Measurements from ENCODE around the gene SMIM20. TPM values are rescaled to one million over a fixed set of nuclear protein-coding genes. Genes with fewer than 3 reads are reported as not detected.

The SMIM20 gene
- total RNA-seq, 1 donor from 2014 or later, result 19.2 TPM

DNA sequence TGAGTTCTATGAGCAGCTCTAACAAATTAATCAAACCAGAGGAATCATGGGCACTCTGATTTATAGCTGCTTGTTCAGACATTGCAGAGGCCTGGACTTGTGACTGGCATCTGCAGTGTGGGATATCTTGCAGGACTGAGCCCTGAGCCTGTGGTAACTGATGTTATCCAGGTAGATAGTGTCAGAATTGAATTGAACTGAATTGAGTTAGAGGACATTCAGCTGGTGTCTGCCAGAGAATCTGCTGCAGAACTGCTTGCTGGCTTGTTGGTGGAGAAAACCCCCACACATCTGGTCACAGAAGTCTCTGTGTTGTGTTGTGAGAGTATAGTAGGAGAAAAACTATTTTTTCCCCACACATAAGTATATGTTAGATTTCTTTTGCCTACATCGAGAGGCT is 42.2 kb downstream of the SMIM20 start:
- H3K9me3 Mint-ChIP-seq, result no peaks in the 10 kb centered on the region
- intact Hi-C loops (cut with micrococcal nuclease), result no loop called here
- H3K4me1 Mint-ChIP-seq (ENCODE audit: low read depth), result peaks cover 6% of the 10 kb centered on the region
- no peaks in the 10 kb centered on the region for H3K36me3 Mint-ChIP-seq (ENCODE audit: low read depth)
- DNase-seq (ENCODE audit: low spot score), result no peak
- no peak overlapping the region for H3K4me3 Mint-ChIP-seq
- H3K27me3 Mint-ChIP-seq (ENCODE audit: insufficient read depth), result peaks cover 5% of the 10 kb centered on the region
- H3K27ac Mint-ChIP-seq, result no peak overlapping the region

DNA sequence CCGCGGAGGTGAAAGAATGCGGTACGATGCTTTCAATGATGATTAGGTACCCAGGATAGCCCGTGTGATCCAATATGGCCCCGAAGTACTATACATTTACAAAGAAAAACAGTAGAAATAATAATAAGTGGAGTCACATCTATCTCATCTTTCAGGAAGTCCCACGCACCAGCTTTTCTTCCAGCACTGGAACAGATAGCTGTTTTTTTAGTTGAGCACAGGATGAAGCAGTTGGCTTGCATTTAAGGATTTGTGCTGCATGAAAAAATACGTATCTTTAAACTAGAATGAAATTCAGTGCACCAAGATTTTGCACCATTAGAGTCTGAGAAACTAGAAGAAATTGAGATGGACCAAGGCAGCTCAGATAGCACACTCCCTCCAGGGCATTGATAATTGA is 44.1 kb downstream of the SMIM20 start:
- peaks cover 5% of the 10 kb centered on the region for H3K27me3 Mint-ChIP-seq (ENCODE audit: insufficient read depth)

DNA sequence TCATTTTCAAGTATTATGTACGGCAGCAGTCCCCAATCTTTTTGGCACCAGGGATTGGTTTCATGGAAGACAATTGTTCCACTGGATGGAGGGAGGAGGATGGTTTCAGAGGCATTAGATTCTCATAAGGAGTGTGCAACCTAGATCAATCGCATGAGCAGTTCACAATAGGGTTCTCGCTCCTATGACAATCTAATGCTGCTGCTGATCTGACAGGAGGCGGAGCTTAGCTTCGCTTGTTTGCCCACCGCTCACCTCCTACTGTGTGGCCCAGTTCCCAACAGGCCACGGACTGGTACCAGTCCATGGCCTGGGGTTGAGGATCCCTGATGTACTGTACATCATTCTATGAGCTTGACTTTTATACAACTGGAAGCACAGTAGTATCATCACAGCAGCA is 48.4 kb downstream of the SMIM20 start:
- H3K4me1 Mint-ChIP-seq (ENCODE audit: low read depth), result no peaks in the 10 kb centered on the region
- intact Hi-C loops (cut with micrococcal nuclease), result no loop called here
- H3K4me3 Mint-ChIP-seq, result no peak overlapping the region
- no peaks in the 10 kb centered on the region for H3K36me3 Mint-ChIP-seq (ENCODE audit: low read depth)
- DNase-seq (ENCODE audit: low spot score), result no peak
- H3K27me3 Mint-ChIP-seq (ENCODE audit: insufficient read depth), result peaks cover 2% of the 10 kb centered on the region
- no peak overlapping the region for H3K27ac Mint-ChIP-seq
- H3K9me3 Mint-ChIP-seq, result no peaks in the 10 kb centered on the region

More for the DNA sequence above, 44.1 kb downstream of the SMIM20 start:
- DNase-seq (ENCODE audit: low spot score), result no peak
- Mint-ChIP-seq H3K27ac (no peak overlapping the region), H3K36me3 (ENCODE audit: low read depth) (no peaks in the 10 kb centered on the region), H3K4me1 (ENCODE audit: low read depth) (no peaks in the 10 kb centered on the region), H3K9me3 (no peaks in the 10 kb centered on the region), H3K4me3 (no peak overlapping the region)
- intact Hi-C loops (cut with micrococcal nuclease), result no loop called here

DNA sequence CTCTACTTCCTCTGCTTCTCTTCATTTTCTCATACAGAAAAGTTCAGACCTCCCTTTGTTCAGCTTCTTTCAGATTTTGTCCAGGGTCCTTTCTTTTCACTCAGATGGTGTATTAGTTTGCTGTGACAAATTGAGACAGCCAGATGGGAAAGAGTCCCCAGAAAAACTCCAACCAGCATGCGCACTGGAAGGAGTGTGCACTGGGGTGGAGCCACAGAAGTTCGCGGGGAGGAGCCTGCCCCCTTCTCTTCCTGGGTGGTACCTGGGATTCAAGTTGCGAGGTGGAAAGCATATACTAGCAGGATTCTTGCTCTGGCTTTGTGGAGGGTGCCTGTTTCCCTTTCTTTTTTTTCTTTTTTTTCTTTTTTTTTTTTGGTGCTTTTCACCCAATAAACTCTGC is 51.6 kb downstream of the SMIM20 start:
- no peaks in the 10 kb centered on the region for H3K36me3 Mint-ChIP-seq (ENCODE audit: low read depth)
- peaks cover 1% of the 10 kb centered on the region for H3K27me3 Mint-ChIP-seq (ENCODE audit: insufficient read depth)
- DNase-seq (ENCODE audit: low spot score), result no peak
- H3K4me1 Mint-ChIP-seq (ENCODE audit: low read depth), result peaks cover 5% of the 10 kb centered on the region
- H3K9me3 Mint-ChIP-seq, result no peaks in the 10 kb centered on the region
- H3K4me3 Mint-ChIP-seq, result no peak overlapping the region
- intact Hi-C loops (cut with micrococcal nuclease), result no loop called here
- H3K27ac Mint-ChIP-seq, result no peak overlapping the region

DNA sequence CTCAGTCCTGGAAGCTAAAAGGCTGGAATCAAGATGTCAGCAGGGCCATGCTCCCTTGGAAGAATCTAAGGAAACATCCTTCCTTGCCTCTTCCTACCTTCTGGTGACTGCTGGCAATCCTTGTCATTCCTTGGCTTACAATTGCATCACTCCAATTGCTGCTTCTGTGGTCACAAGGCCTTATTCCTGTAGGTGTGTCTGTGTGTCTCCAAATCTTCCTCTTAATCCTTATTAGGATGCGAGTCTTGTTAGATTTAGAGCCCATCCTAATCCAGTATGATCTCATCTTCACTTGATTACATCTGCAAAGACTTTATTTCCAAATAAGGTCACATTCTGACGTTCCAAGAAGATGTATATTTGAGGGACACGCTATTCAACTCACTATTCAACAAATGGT is 52.2 kb downstream of the SMIM20 start:
- intact Hi-C loops (cut with micrococcal nuclease), result no loop called here
- Mint-ChIP-seq H3K27ac (no peak overlapping the region), H3K9me3 (no peaks in the 10 kb centered on the region), H3K27me3 (ENCODE audit: insufficient read depth) (peaks cover 1% of the 10 kb centered on the region), H3K4me1 (ENCODE audit: low read depth) (peaks cover 5% of the 10 kb centered on the region), H3K36me3 (ENCODE audit: low read depth) (no peaks in the 10 kb centered on the region), H3K4me3 (no peak overlapping the region)
- no peak for DNase-seq (ENCODE audit: low spot score)

DNA sequence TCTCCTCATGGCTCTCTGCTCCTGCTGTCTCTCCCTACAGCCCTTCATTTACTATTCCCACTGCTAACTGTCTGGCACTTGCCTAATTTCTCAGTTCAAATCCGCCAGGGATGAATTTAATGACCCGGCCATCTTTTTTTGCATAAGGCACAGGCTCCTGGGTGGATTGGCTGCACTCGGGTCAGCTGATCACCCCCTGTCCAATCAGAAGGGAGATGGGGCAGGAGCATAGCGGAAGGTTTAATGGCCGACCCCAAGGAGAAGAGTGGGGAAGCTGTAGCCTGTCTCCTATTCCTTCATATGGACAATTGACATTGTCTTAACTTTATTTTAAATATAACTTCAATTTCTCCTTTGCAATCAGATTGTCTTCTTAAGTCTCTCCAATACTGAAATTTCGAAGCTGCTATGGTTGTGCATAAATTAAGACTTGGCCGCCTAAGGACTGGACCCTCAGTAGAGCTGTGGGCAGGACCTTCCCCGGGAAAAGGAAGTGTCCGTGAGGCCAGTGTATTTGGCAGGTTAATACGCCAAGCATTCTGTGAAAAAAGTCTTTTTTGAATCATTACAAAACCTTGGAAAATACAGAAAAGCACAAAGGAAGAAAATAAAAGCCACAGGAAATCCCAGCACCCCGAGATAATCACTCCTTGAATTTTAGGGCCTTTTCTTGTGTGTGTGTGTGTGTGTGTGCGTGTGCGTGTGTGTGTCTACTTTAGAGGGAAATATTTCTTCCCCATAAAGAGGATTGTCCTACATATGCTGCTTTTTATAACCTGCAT is 55.5 kb downstream of the SMIM20 start:
- Mint-ChIP-seq H3K4me1 (ENCODE audit: low read depth) (peaks cover 5% of the 10 kb centered on the region), H3K4me3 (no peak overlapping the region), H3K27ac (no peak overlapping the region)

DNA sequence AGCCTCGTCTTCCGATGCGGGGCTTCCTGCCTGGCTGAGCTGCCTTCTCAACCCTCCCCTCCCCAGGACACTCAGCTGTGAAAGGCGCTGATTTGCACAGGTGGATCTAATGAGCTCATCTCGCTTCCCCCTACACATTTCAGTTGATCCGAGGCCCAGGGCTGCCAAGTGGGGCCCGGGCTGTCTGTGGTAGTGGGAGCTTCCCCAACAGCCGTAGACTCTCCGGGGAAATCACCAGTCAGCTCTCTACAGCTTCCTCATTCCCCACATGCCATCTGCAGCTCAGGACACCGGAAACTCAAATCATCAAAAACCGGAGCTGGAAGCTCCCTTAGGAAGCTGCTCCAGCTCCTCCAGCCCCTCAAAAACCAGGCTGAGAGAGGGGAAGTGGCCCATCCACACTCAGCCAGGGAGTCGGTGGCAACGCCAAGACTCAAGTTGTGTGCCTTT is 56.2 kb downstream of the SMIM20 start:
- intact Hi-C loops (cut with micrococcal nuclease), result no loop called here
- Mint-ChIP-seq H3K36me3 (ENCODE audit: low read depth) (no peaks in the 10 kb centered on the region), H3K27ac (no peak overlapping the region), H3K4me1 (ENCODE audit: low read depth) (peaks cover 5% of the 10 kb centered on the region), H3K4me3 (no peak overlapping the region), H3K27me3 (ENCODE audit: insufficient read depth) (peaks cover 3% of the 10 kb centered on the region), H3K9me3 (no peaks in the 10 kb centered on the region)
- DNase-seq (ENCODE audit: low spot score), result no peak

More for the DNA sequence above, 55.5 kb downstream of the SMIM20 start:
- intact Hi-C loops (cut with micrococcal nuclease), result no loop called here
- no peaks in the 10 kb centered on the region for H3K9me3 Mint-ChIP-seq
- DNase-seq (ENCODE audit: low spot score), result no peak
- H3K36me3 Mint-ChIP-seq (ENCODE audit: low read depth), result no peaks in the 10 kb centered on the region
- peaks cover 3% of the 10 kb centered on the region for H3K27me3 Mint-ChIP-seq (ENCODE audit: insufficient read depth)

DNA sequence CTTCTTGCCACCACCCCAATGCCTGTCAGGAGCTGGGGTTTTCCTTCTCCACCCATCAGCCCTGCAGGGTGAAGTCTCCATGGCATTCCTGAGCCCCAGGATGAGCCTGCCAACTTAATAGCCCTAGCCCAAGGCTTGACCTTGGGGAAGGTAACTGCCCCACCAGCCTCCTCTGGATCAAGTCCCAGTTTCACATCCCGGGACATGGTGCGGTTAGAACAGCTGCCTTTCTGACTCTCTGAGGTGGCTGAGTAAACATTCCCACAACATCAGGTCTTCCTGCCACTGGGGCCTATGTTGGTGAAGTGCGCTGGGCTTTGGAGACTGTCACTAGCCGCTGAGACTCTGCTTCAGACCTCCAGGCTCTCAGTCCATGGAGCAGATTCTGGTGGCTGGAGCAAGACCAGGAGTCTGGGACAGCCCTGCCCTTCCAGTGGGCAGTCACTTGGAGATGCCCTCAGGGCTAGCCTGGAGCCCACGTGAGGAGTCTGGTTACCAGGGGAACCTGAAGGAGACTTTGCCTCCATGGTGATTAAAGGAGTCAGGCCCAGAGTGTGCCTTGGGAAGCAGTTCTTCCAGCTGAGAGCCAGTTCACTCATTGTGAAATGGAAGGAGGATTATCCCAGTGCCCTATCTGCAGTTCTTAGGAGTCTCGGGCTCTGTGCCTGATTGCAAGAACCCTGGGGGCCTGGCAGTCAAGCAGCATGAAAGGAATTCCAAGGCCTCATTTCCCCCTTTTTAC is 56.8 kb downstream of the SMIM20 start:
- DNase-seq (ENCODE audit: low spot score), result no peak
- Mint-ChIP-seq H3K27ac (no peak overlapping the region), H3K4me3 (no peak overlapping the region), H3K9me3 (no peaks in the 10 kb centered on the region), H3K27me3 (ENCODE audit: insufficient read depth) (peaks cover 3% of the 10 kb centered on the region), H3K4me1 (ENCODE audit: low read depth) (peaks cover 5% of the 10 kb centered on the region), H3K36me3 (ENCODE audit: low read depth) (no peaks in the 10 kb centered on the region)
- intact Hi-C loops (cut with micrococcal nuclease), result no loop called here

DNA sequence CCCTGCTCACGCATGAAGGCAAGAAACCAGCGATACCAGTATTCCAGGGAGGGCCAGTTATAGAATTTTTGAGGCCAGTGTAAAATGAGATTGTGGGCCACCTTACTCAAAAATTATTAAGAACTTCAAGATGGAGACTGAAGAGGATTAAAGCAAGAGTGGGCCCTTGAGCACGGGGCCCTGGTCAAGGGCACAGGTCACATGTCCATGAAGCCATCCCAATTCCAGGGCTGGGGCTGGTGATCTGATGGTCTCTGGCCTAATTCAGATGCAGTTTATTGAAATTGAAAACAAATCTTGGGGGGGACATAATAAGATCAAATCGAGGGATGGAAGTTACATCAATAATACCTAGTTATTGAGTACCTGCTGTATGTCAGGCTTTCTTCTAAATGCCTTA is 58.3 kb downstream of the SMIM20 start:
- H3K27me3 Mint-ChIP-seq (ENCODE audit: insufficient read depth), result peaks cover 2% of the 10 kb centered on the region
- no peak overlapping the region for H3K4me3 Mint-ChIP-seq
- no peaks in the 10 kb centered on the region for H3K9me3 Mint-ChIP-seq
- intact Hi-C loops (cut with micrococcal nuclease), result no loop called here
- H3K36me3 Mint-ChIP-seq (ENCODE audit: low read depth), result no peaks in the 10 kb centered on the region
- H3K27ac Mint-ChIP-seq, result no peak overlapping the region
- DNase-seq (ENCODE audit: low spot score), result no peak
- H3K4me1 Mint-ChIP-seq (ENCODE audit: low read depth), result peaks cover 5% of the 10 kb centered on the region

DNA sequence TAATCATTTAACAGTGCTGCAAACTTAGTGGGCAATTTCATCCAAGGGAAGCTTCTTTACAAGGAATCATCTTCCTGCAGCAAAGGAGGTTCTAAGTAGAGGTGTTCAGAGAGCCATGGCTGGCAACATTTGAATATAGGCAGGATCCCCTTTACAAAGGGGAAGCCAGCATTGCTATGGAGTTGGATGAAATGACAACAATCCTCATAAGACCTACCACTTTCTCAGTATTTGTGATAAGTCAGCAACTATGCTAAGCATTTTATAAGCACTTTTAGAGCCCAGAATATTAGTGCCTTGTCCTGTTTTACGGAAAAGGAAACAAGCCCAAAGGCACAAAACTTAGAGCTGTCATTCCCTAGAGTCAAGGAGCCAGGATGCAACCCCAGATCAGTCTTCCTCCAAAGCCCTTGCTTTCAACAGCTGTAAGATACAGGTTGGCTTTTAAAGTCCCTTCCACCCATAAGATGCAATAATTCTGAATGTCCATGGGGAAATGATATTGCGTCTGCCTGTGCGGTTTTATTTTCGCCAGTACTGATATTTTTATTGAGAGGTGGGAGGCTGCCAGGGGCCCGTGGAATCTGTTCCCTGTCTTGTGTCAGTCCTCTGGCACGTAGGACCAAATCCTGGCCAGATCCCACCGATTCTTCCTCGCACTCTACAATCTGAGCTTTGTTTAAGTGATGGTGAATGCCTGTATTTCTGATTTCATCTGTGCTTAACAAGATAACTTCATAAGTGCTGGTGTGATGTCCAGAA is 59.1 kb downstream of the SMIM20 start:
- Mint-ChIP-seq H3K36me3 (ENCODE audit: low read depth) (no peaks in the 10 kb centered on the region), H3K4me1 (ENCODE audit: low read depth) (peaks cover 5% of the 10 kb centered on the region), H3K9me3 (no peaks in the 10 kb centered on the region), H3K4me3 (no peak overlapping the region), H3K27ac (no peak overlapping the region), H3K27me3 (ENCODE audit: insufficient read depth) (peaks cover 2% of the 10 kb centered on the region)
- no peak for DNase-seq (ENCODE audit: low spot score)
- intact Hi-C loops (cut with micrococcal nuclease), result no loop called here

DNA sequence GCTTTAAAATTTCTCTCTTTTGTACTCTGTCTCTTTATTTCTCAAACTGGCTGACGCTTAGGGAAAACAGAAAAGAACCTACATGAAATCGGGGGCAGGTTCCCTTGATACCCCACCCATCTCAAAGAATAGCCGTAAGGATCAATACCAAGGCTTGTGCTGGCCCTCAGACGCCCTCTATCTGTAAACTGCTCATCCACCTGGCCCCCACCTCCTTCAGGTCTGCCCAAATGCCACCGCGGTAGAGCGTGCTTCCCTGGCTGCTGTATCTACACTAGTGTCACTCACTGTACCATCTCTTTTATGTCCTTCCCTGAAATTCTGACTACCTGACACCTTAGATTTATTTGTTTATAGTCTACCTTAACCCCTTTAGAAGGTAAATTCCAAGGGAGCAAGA is 62.8 kb downstream of the SMIM20 start:
- intact Hi-C loops (cut with micrococcal nuclease), result no loop called here
- H3K4me1 Mint-ChIP-seq (ENCODE audit: low read depth), result no peaks in the 10 kb centered on the region
- no peaks in the 10 kb centered on the region for H3K9me3 Mint-ChIP-seq
- H3K36me3 Mint-ChIP-seq (ENCODE audit: low read depth), result no peaks in the 10 kb centered on the region
- H3K27ac Mint-ChIP-seq, result no peak overlapping the region
- no peak overlapping the region for H3K4me3 Mint-ChIP-seq
- DNase-seq (ENCODE audit: low spot score), result no peak
- peaks cover 4% of the 10 kb centered on the region for H3K27me3 Mint-ChIP-seq (ENCODE audit: insufficient read depth)

DNA sequence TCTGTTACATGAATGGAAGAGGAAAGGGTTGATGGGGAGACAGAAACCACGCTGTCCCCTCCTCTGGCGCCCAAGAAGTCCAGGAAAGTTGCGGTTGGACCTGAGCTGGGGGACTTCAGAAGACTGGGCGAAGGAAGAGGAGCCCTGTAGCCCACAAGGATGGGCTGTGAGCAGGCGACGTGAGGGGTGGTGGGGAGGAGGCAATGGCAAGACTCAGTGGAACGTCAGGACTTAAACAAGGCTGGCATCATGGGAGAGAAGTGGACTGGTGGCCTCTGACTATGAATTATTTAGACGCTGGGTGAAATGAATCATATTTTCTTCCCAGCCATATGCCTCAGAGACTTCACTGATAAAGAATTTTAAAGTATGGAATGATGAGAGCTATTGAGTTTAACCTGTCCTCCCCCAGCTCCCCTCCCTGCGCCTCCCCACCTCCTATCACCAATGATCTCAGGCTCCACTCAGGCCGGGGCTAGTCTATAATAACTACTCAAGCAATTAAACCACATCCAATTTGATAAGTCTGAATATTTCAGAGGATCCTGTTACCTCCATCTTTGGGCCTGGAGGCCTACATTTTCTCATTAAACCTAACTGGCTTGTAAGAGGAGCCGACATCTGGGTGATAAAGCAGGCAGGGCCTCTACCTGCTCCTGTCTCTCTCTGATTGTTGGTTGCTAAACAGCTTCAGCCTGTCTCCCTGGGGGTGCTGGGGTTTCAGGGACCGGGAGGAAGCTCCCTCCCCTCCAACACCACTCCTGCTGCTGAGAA is 63.6 kb downstream of the SMIM20 start:
- no peaks in the 10 kb centered on the region for H3K36me3 Mint-ChIP-seq (ENCODE audit: low read depth)
- no peaks in the 10 kb centered on the region for H3K4me1 Mint-ChIP-seq (ENCODE audit: low read depth)
- intact Hi-C loops (cut with micrococcal nuclease), result no loop called here
- peaks cover 4% of the 10 kb centered on the region for H3K27me3 Mint-ChIP-seq (ENCODE audit: insufficient read depth)
- no peak overlapping the region for H3K4me3 Mint-ChIP-seq
- no peaks in the 10 kb centered on the region for H3K9me3 Mint-ChIP-seq
- no peak for DNase-seq (ENCODE audit: low spot score)
- no peak overlapping the region for H3K27ac Mint-ChIP-seq
